Measurements from ENCODE around the gene HOXC12. TPM values are rescaled to one million over a fixed set of nuclear protein-coding genes. Genes with fewer than 3 reads are reported as not detected.

Gene HOXC12
- total RNA-seq, 1 experiment from 2014 or later: 5.1 TPM

DNA sequence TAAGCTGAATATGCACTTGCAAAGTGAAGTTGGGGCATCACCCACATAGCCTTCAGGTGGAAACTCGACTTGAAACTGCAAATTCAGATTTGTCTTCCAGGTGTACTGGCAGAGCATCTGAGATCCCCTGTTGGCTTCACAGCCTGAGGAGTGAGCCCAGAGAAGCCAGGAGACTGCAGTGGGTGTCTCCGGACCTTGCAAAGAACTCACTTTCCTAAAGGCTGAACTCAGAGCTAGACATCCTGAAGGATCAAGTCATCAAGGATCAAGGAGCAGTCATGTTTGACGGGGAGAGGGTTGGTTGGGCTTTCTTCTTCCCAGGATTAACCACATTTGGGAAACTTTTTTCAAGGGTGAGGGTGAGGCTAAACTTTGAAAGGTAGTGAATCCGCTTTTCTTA is 25.2 kb upstream of the HOXC12 start:
- H3K9me3 ChIP-seq (ENCODE audit: control insufficient read depth, insufficient read depth, low read depth, low read length): no peaks in the 10 kb centered on the region
- peak overlapping the region; percentile 25; the same call in 1 of the 2 replicates for H3K27ac ChIP-seq (ENCODE audit: low read length)
- no peaks in the 10 kb centered on the region for H3K4me1 ChIP-seq (ENCODE audit: control insufficient read depth, insufficient read depth, low read length)
- DNase-seq (ENCODE audit: low read depth, low spot score) (no peak), ATAC-seq (no peak)
- no peaks in the 10 kb centered on the region for H3K36me3 ChIP-seq (ENCODE audit: control insufficient read depth, insufficient read depth, low read length)
- no TSS peak for BruUV-seq (replicated peaks)
- intact Hi-C loops (cut with micrococcal nuclease; ENCODE audit: unreplicated experiment): no loop called here
- no peak overlapping the region for H3K4me3 ChIP-seq (ENCODE audit: low read depth in 2 of 2, low read length in 2 of 2)
- in situ Hi-C loops (cut with HindIII; ENCODE audit: low pct_unique_long_range_greater_than_20kb, low sequenced_read_pairs): no loop called here
- TF ChIP-seq POLR2AphosphoS5 (IDR thresholded peaks at IDR 0.05; ENCODE audit: low read depth, low read length): no peak
- no peak for TF ChIP-seq SIN3A (IDR thresholded peaks at IDR 0.05; ENCODE audit: borderline replicate concordance, insufficient read depth, low read depth, low read length)
- no peak for TF ChIP-seq CTCF (IDR thresholded peaks at IDR 0.05)
- no peak for TF ChIP-seq TCF7L2 (IDR thresholded peaks at IDR 0.05; ENCODE audit: low read depth, low read length)
- TF ChIP-seq, protein P1, sequence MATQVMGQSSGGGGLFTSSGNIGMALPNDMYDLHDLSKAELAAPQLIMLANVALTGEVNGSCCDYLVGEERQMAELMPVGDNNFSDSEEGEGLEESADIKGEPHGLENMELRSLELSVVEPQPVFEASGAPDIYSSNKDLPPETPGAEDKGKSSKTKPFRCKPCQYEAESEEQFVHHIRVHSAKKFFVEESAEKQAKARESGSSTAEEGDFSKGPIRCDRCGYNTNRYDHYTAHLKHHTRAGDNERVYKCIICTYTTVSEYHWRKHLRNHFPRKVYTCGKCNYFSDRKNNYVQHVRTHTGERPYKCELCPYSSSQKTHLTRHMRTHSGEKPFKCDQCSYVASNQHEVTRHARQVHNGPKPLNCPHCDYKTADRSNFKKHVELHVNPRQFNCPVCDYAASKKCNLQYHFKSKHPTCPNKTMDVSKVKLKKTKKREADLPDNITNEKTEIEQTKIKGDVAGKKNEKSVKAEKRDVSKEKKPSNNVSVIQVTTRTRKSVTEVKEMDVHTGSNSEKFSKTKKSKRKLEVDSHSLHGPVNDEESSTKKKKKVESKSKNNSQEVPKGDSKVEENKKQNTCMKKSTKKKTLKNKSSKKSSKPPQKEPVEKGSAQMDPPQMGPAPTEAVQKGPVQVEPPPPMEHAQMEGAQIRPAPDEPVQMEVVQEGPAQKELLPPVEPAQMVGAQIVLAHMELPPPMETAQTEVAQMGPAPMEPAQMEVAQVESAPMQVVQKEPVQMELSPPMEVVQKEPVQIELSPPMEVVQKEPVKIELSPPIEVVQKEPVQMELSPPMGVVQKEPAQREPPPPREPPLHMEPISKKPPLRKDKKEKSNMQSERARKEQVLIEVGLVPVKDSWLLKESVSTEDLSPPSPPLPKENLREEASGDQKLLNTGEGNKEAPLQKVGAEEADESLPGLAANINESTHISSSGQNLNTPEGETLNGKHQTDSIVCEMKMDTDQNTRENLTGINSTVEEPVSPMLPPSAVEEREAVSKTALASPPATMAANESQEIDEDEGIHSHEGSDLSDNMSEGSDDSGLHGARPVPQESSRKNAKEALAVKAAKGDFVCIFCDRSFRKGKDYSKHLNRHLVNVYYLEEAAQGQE (IDR thresholded peaks at IDR 0.05; ENCODE audit: insufficient read depth in 1 of 2, low read depth in 2 of 2, low read length in 1 of 2): no peak
- POLR2A ChIA-PET: no interaction called here
- CTCF ChIA-PET: no interaction called here
- H3K27me3 ChIP-seq (ENCODE audit: control insufficient read depth, insufficient read depth, low read length): no peaks in the 10 kb centered on the region

- Histone ChIP-seq H3K27me3 (ENCODE audit: control insufficient read depth, insufficient read depth, low read length) (no peaks in the 10 kb centered on the region), H3K36me3 (ENCODE audit: control insufficient read depth, insufficient read depth, low read length) (no peaks in the 10 kb centered on the region), H3K4me1 (ENCODE audit: control insufficient read depth, insufficient read depth, low read length) (peaks cover 9% of the 10 kb centered on the region), H3K27ac (ENCODE audit: low read length) (no peak overlapping the region; the same call in 1 of the 2 replicates), H3K4me3 (ENCODE audit: low read depth in 2 of 2, low read length in 2 of 2) (no peak overlapping the region), H3K9me3 (ENCODE audit: control insufficient read depth, insufficient read depth, low read depth, low read length) (no peaks in the 10 kb centered on the region)
- no peak for ATAC-seq
- no TSS peak for BruUV-seq (replicated peaks)
- DNase-seq (ENCODE audit: low read depth, low spot score): no peak
- ChIA-PET POLR2A (no interaction called here), CTCF (no interaction called here)
- intact Hi-C loops (cut with micrococcal nuclease; ENCODE audit: unreplicated experiment) (no loop called here), in situ Hi-C loops (cut with HindIII; ENCODE audit: low pct_unique_long_range_greater_than_20kb, low sequenced_read_pairs) (no loop called here)
- TF ChIP-seq, protein P1 (IDR thresholded peaks at IDR 0.05; ENCODE audit: insufficient read depth in 1 of 2, low read depth in 2 of 2, low read length in 1 of 2): no peak
- no peak for TF ChIP-seq POLR2AphosphoS5 (IDR thresholded peaks at IDR 0.05; ENCODE audit: low read depth, low read length)
- no peak for TF ChIP-seq SIN3A (IDR thresholded peaks at IDR 0.05; ENCODE audit: borderline replicate concordance, insufficient read depth, low read depth, low read length)
- no peak for TF ChIP-seq CTCF (IDR thresholded peaks at IDR 0.05)
- no peak for TF ChIP-seq TCF7L2 (IDR thresholded peaks at IDR 0.05; ENCODE audit: low read depth, low read length)
Observed at GRCh38 chr12:53930591-53931255, 24.0 kb upstream of the HOXC12 start.

Measured in Panc1 (cell line).